BJ (cell line): Measurements from ENCODE around the gene HERC6. TPM values are rescaled to one million over a fixed set of nuclear protein-coding genes. Genes with fewer than 3 reads are reported as not detected.
"Not testable (repeated sequence)": the region's sequence is repeated elsewhere in the genome, so short reads cannot be mapped to it uniquely, and the experiment has no call there.

Source experiments
- CTCF ChIA-PET: fragments of 350-600 bp; formaldehyde crosslinking; extraction: SDS; loops from one replicate; lab custom pipeline; 2021; ENCODE audit warnings: antibody characterized with exemption, inconsistent platforms; lab: Yijun Ruan, JAX
- POLR2A ChIA-PET: fragments of 300-600 bp; sonication (Branson Sonifier 250); formaldehyde crosslinking; extraction: SDS; loops from one replicate; lab custom pipeline; 2021; ENCODE audit warnings: antibody characterized with exemption; lab: Charles Lee
- DNase-seq: peaks from one replicate; pipeline ENCODE4 v3.0.0-alpha.2; 2011; ENCODE audit warnings: low read depth
- H3K27me3 ChIP-seq: 2 replicates; pipeline ENCODE4 v1.6.0; 2011; ENCODE audit warnings: low read length; ENCODE audit not compliant: control insufficient read depth, insufficient read depth
- H3K36me3 ChIP-seq: 2 replicates; pipeline ENCODE4 v1.5.1; 2011; ENCODE audit warnings: low read length; ENCODE audit not compliant: control insufficient read depth, insufficient read depth
- H3K4me3 ChIP-seq: 2 replicates; pipeline ENCODE4 v1.5.1; 2011; ENCODE audit warnings: low read depth, mild to moderate bottlenecking, control low read depth, low read length
- polyA plus RNA-seq: library from polyadenylated mRNA; depleted of rRNA; stranded (reverse); fragments of >200 nt; gene quantifications from 2 replicates; pipeline ENCODE4 v1.2.3, GENCODE V29; 2011
- TF ChIP-seq, protein P1 (sequence below): IDR thresholded peaks from 2 replicates; pipeline ENCODE4 v1.5.1; 2011; ENCODE audit warnings: low read depth, mild to moderate bottlenecking, control low read depth, inconsistent platforms, low read length, moderate library complexity; ENCODE audit not compliant: insufficient read depth

The HERC6 gene
- polyA plus RNA-seq, 1 experiment, result 3.1 TPM

DNA sequence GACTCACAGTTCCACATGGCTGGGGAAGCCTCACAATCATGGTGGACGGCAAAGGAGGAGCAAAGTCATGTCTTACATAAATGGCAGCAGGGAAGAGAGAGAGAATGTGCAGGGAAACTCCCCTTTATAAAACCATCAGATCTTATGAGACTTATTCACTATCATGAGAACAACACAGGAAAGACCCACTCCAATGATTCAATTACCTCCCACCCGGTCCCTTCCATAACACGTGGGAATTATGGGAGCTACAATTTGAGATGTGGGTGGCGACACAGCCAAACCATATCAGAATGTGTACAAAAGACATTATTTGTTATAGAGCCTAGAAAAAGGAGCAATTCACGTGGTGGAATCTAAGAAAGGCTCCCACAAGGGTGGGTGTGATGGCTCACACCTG lies 10.8 kb upstream of the HERC6 start:
- CTCF ChIA-PET, result interaction anchor here (0.7 kb wide), 1 partner anchor 15 kb away, joined by 3 read pairs; no protein-coding TSS in a partner anchor
- H3K36me3 ChIP-seq, result no peaks in the 10 kb centered on the region
- POLR2A ChIA-PET, result no interaction called here
- TF ChIP-seq, protein P1, sequence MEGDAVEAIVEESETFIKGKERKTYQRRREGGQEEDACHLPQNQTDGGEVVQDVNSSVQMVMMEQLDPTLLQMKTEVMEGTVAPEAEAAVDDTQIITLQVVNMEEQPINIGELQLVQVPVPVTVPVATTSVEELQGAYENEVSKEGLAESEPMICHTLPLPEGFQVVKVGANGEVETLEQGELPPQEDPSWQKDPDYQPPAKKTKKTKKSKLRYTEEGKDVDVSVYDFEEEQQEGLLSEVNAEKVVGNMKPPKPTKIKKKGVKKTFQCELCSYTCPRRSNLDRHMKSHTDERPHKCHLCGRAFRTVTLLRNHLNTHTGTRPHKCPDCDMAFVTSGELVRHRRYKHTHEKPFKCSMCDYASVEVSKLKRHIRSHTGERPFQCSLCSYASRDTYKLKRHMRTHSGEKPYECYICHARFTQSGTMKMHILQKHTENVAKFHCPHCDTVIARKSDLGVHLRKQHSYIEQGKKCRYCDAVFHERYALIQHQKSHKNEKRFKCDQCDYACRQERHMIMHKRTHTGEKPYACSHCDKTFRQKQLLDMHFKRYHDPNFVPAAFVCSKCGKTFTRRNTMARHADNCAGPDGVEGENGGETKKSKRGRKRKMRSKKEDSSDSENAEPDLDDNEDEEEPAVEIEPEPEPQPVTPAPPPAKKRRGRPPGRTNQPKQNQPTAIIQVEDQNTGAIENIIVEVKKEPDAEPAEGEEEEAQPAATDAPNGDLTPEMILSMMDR, result no peak
- H3K27me3 ChIP-seq, result no peaks in the 10 kb centered on the region
- no peak for DNase-seq
- no peak overlapping the region for H3K4me3 ChIP-seq

DNA sequence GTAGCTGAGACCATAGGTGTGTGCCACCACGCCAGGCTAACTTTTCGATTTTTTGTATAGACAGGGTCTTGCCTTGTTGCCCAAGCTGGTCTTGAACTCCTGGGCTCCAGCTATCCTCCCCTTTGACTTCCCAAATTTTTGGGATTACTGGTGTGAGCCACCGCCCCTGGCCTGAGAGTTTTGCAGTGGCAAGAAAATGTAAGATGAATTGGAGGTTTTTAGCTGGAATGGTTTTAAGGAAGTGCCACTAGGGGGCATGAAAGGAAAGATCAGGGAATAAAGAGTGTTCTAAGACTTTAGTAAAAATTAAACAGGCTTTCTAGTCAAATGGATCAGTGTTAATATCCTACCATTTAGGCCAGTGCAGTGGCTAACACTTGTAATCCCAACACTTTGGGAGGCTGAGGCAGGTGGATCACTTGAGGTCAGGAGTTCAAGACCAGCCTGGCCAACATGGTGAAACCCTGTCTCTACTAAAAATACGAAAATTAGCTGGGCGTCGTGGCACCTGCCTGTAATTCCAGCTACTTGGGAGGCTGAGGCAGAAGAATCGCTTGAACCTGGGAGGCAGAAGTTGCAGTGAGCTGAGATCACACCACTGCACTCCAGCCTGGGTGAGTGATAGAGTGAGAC lies 9.4 kb upstream of the HERC6 start:
- DNase-seq, result peak; percentile 4
- H3K4me3 ChIP-seq, POLR2A ChIA-PET, H3K36me3 ChIP-seq, H3K27me3 ChIP-seq: not testable (repeated sequence)
- TF ChIP-seq, protein P1, result peak; percentile 74
- CTCF ChIA-PET, result interaction anchor here (0.7 to 2.9 kb wide), 15 partner anchors 9 to 150 kb away, joined by 3 to 14 read pairs (median 4); no protein-coding TSS in a partner anchor

DNA sequence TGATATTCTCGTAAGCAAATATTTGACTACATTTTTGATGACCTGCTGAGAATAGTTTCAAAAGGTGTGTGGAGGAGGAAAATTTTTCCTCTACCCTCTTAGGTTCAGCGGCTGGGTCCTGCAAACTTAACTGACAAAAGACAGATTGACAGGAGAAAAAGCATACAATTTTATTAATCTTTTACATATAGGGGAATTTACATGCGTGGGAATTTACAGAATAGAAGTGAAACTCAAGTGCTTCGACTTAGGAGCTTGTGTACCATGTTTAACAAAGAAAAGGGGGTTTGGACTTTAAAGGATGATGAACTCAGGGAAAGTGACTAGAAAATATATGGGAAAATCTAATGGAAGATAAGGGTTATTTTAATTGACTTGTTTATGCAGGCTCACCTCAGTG lies 2.5 kb downstream of the HERC6 start:
- no peaks in the 10 kb centered on the region for H3K27me3 ChIP-seq
- POLR2A ChIA-PET, result no interaction called here
- TF ChIP-seq, protein P1, result no peak
- H3K4me3 ChIP-seq, result no peak overlapping the region
- DNase-seq, result no peak
- CTCF ChIA-PET, result interaction anchor here (0.9 kb wide), 1 partner anchor 19 kb away, joined by 3 read pairs; no protein-coding TSS in a partner anchor
- H3K36me3 ChIP-seq, result no peaks in the 10 kb centered on the region

DNA sequence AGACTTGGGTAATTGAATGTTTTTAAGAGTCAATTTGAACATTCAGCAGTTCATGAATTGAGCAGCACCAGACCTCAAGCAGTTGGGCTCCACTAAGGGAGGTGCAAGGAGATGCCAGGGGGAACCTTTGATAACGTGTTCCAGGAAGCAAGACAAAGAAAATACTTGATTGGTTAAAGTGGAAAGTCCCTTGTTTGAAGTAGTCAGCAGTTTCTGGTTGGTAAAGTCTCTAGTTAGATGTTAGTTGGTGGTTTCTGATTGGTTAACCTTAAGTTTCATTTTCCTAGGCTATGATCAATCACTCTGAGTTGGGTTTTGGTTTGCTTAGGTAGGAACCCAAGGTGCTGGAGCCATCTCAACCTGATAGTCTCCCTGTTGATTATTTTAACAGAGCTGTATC lies 4.0 kb downstream of the HERC6 start:
- H3K27me3 ChIP-seq, result no peaks in the 10 kb centered on the region
- ChIA-PET POLR2A (no interaction called here), CTCF (no interaction called here)
- TF ChIP-seq, protein P1, result no peak
- no peak overlapping the region for H3K4me3 ChIP-seq
- H3K36me3 ChIP-seq, result no peaks in the 10 kb centered on the region
- no peak for DNase-seq

DNA sequence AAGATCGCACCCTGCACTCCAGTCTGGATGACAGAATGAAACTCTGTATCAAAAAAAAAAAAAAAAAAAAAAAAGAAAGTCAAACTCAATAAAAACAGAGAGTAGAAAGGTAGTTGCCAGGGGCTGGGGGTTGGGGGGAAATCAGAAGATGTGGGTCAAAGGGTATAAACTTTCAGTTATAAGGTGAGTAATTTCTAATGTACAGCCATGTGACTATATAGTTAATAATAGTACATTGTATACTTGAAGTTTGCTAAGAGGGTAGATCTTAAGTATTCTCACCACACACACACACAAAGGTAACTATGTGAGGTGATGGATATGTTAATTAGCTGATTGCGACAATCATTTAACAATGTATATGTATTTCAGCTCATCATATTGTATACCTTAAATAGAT lies 11.5 kb downstream of the HERC6 start:
- ChIA-PET CTCF (interaction anchor here (2.0 kb wide), 1 partner anchor 12 kb away, joined by 10 read pairs; the partner anchor contains the start of gene HERC6), POLR2A (no interaction called here)

More for the DNA sequence above, 11.5 kb downstream of the HERC6 start:
- H3K36me3 ChIP-seq, result no peaks in the 10 kb centered on the region
- TF ChIP-seq, protein P1, result no peak
- no peak for DNase-seq
- H3K4me3 ChIP-seq, result no peak overlapping the region
- H3K27me3 ChIP-seq, result no peaks in the 10 kb centered on the region
